Mucosa of descending colon (tissue), 3 donors: ENCODE results near the gene TEAD4. TPM values are rescaled to one million over a fixed set of nuclear protein-coding genes. Genes with fewer than 3 reads are reported as not detected.
A peak's percentile ranks its signal among the peaks of the same experiment; 100 is the strongest.

ENCODE experiments used
- ATAC-seq: fragments of 200-7000 bp; cut with Tn5 transposase; one replicate; pipeline ENCODE4 v1.9.1; 2020; ENCODE audit warnings: mild to moderate bottlenecking, moderate library complexity
- DNase-seq, 3 donors: peaks; one replicate each; pipeline ENCODE4 v3.0.0-alpha.2; 2020
- H3K36me3 ChIP-seq: fragments of 200-600 bp; one replicate; pipeline ENCODE4 v1.8.0; 2021; ENCODE audit warnings: low read depth, mild to moderate bottlenecking
- H3K4me1 ChIP-seq: fragments of 200-600 bp; one replicate; pipeline ENCODE4 v1.8.0; 2021; ENCODE audit warnings: low read depth, mild to moderate bottlenecking
- H3K4me3 ChIP-seq: fragments of 200-600 bp; one replicate; pipeline ENCODE4 v1.8.0; 2021; ENCODE audit warnings: mild to moderate bottlenecking
- H3K9me3 ChIP-seq: fragments of 200-600 bp; one replicate; pipeline ENCODE4 v1.8.0; 2021; ENCODE audit warnings: mild to moderate bottlenecking
- CTCF ChIP-seq: fragments of 200-600 bp; IDR thresholded peaks from one replicate; pipeline ENCODE4 v1.8.0; 2022; ENCODE audit warnings: antibody characterized with exemption, mild to moderate bottlenecking
- intact Hi-C, 2 donors: fragments of 100-400 bp; cut with DNase I in 1 of 2; cut with micrococcal nuclease in 1 of 2; formaldehyde crosslinking; loops; one replicate each; pipeline versions ENCODE4 v1.11.0 to v1.11.1; 2022; cut with DNase I, micrococcal nuclease
- total RNA-seq, 3 donors: library from RNA; stranded (reverse); fragmentation: NEBNext Ultra II Directional in 2 of 3; extraction: Animal tissue kit (Norgen Biotek cat#: 25700) in 2 of 3; gene quantifications; one replicate each; pipeline versions ENCODE4 v1.2.1 to v1.2.4, GENCODE V29; 2021 to 2023
- donor health status: DM: no; HTN: no; CAD: no; lungs with moderate emphysema.
- donor health status: DM: no; HTN: no; CAD: no.
- donor health status: DM: no; HTN: yes; CAD: no.

The TEAD4 gene
- total RNA-seq, 3 donors from 2014 or later = 4.6 to 11.3 (median 6.5) TPM

GRCh38 chr12:3073438-3074250, 114.4 kb downstream of the TEAD4 start:
- ATAC-seq (peak; percentile 62), DNase-seq (peak; percentile 77 to 91 (median 89))
- intact Hi-C loops = no loop called here
- Histone ChIP-seq H3K36me3 (no peaks in the 10 kb centered on the region), H3K9me3 (no peaks in the 10 kb centered on the region), H3K4me1 (no peaks in the 10 kb centered on the region), H3K4me3 (no peak overlapping the region)
- TF ChIP-seq CTCF = peak; percentile 99

- TF ChIP-seq CTCF = no peak
- ATAC-seq (no peak), DNase-seq (no peak)
- Histone ChIP-seq H3K36me3 (no peaks in the 10 kb centered on the region), H3K9me3 (no peaks in the 10 kb centered on the region), H3K4me3 (no peak overlapping the region), H3K4me1 (no peaks in the 10 kb centered on the region)
- intact Hi-C loops = no loop called here
Measured at GRCh38 chr12:3075315-3075714, 116.1 kb downstream of the TEAD4 start.

GRCh38 chr12:3076730-3077571, 117.8 kb downstream of the TEAD4 start, which contains the start of gene TSPAN9:
TSPAN9 (plus strand) TSS chr12:3077379; CDS start chr12:3201194, 123,815 bp downstream.
- DNase-seq = peak; percentile 69 to 79 (median 75)
- Histone ChIP-seq H3K4me3 (peak within 1 kb of the TSS; percentile 51), H3K4me1 (no peaks in the 10 kb centered on the region), H3K36me3 (no peaks in the 10 kb centered on the region), H3K9me3 (no peaks in the 10 kb centered on the region)
- ATAC-seq = peak; percentile 95
- intact Hi-C loops = no loop called here
- no peak for TF ChIP-seq CTCF

GRCh38 chr12:3077572-3078081, 118.4 kb downstream of the TEAD4 start:
- no peak for TF ChIP-seq CTCF
- Histone ChIP-seq H3K9me3 (no peaks in the 10 kb centered on the region), H3K4me3 (peak overlapping the region; percentile 51), H3K36me3 (no peaks in the 10 kb centered on the region), H3K4me1 (no peaks in the 10 kb centered on the region)
- DNase-seq = peak; percentile 49 to 60 (median 60)
- intact Hi-C loops = no loop called here
- ATAC-seq = peak; percentile 1

- H3K4me1 ChIP-seq = no peaks in the 10 kb centered on the region
- ATAC-seq (no peak), DNase-seq (no peak)
- no peaks in the 10 kb centered on the region for H3K9me3 ChIP-seq
- intact Hi-C loops = no loop called here
- no peaks in the 10 kb centered on the region for H3K36me3 ChIP-seq
- no peak for TF ChIP-seq CTCF
- H3K4me3 ChIP-seq = peak overlapping the region; percentile 51
Measured at GRCh38 chr12:3078086-3078820, 119.1 kb downstream of the TEAD4 start.
